Coronary artery (tissue), 2 donors: ENCODE measurements around the gene DHX30.

Source experiments
- DNase-seq: peaks from one replicate; pipeline ENCODE4 v3.0.0-alpha.2; 2017; ENCODE audit warnings: low spot score
- H3K27ac ChIP-seq, 2 donors: fragments of 200-600 bp; sonication (generic); one replicate each; pipeline ENCODE4 v1.5.1; 2016 to 2019
- H3K4me3 ChIP-seq: fragments of 200-600 bp; sonication (generic); 2 replicates; pipeline ENCODE4 v1.5.1; 2016; ENCODE audit warnings: mild to moderate bottlenecking, moderate library complexity
- CTCF ChIP-seq: fragments of 200-600 bp; sonication (generic); IDR thresholded peaks from one replicate; pipeline ENCODE4 v1.5.1; 2019; ENCODE audit warnings: antibody characterized with exemption

Gene DHX30

DNA sequence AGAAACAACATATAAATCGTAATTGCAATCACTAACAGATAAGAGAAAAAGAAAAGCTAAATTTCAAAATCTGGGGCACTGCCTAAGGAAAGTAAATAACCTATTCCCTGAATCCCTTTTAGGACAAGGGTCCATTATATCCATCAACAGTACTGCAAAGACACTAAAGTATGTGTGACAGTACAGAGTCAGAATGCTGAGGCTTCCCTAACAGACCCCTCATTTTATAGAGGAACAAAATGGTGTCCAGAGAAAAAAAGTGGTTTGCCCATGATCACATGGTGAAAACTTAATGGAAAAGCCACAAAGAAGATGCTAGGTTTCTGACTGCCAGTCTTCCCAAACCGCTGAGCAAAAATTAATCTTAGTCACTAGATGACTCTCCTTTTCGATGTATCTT is 93.8 kb downstream of the DHX30 start:
- TF ChIP-seq CTCF: no peak
- no peak for DNase-seq
- no peak overlapping the region for H3K4me3 ChIP-seq
- no peak overlapping the region for H3K27ac ChIP-seq

- Histone ChIP-seq H3K4me3 (no peak overlapping the region), H3K27ac (no peak overlapping the region)
- DNase-seq: no peak
- no peak for TF ChIP-seq CTCF
Measured at GRCh38 chr3:47897954-47898353, 95.0 kb downstream of the DHX30 start.

DNA sequence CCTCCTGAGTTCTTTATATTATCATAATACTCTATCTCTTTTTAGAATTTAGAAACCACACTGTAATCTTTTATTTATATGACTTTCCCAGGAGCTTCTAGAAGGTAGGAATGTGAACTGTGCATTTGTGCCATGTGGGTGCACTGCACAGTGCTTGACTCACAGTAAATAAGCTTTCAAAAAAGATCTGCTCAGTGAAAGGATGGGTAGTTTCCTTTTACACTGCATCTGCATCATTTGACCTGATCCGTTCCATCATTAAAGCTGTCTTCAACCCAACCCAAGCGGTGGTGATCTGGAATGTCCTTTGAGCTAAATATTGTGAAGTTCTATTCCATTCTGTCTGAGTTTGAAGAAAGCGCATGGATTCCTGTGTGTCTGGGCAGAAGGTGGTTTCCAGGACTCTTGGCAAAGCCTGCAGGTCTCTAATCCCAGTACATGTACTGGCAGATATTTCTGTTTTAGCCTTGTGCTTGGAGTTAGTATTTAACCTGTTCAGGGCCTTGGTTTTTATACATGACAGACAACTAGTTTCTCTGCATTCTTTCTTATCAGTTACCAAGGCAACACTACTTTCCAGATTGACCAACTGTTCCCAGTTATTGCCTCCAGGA is 96.7 kb downstream of the DHX30 start:
- TF ChIP-seq CTCF: no peak

More for the DNA sequence above, 96.7 kb downstream of the DHX30 start:
- DNase-seq: no peak
- no peak overlapping the region for H3K27ac ChIP-seq
- no peak overlapping the region for H3K4me3 ChIP-seq
